Measurements from ENCODE around the gene FTCD. TPM values are rescaled to one million over a fixed set of nuclear protein-coding genes. Genes with fewer than 3 reads are reported as not detected.

The FTCD gene
- total RNA-seq, 1 experiment from 2014 or later = 6.7 TPM

GRCh38 chr21:46137908-46138307, 17.5 kb downstream of the FTCD start:
- Histone ChIP-seq H3K4ac (ENCODE audit: low read depth, low read length) (no peak overlapping the region), H2BK20ac (ENCODE audit: low read depth, low read length, poor library complexity, severe bottlenecking) (no peak overlapping the region), H4K8ac (replicated peaks; ENCODE audit: insufficient read length, low read depth, low read length) (no peak overlapping the region), H2AK5ac (ENCODE audit: insufficient read length, low read length) (no peak overlapping the region), H4K91ac (ENCODE audit: insufficient read length, low read depth, low read length) (no peak overlapping the region), H4K20me1 (ENCODE audit: control insufficient read depth, insufficient read depth, insufficient read length) (no peaks in the 10 kb centered on the region), H3K27me3 (ENCODE audit: insufficient read depth, low read length) (no peaks in the 10 kb centered on the region; the same call in 1 of the 2 replicates), H3K18ac (ENCODE audit: insufficient read length, low read depth, low read length) (no peak overlapping the region), H3T11ph (ENCODE audit: low read length) (no peak overlapping the region), H3K9ac (ENCODE audit: extremely low read depth, insufficient read length, low read length) (no peak overlapping the region), H3K56ac (ENCODE audit: insufficient read length, low read depth, low read length) (no peak overlapping the region), H3K79me2 (ENCODE audit: insufficient read depth, low read length) (no peaks in the 10 kb centered on the region), H3K9me3 (ENCODE audit: control insufficient read depth, low read depth, low read length) (no peaks in the 10 kb centered on the region), H3K79me1 (ENCODE audit: insufficient read depth, low read depth, low read length, poor library complexity, severe bottlenecking) (no peaks in the 10 kb centered on the region), H2BK120ac (ENCODE audit: low read depth, low read length, poor library complexity, severe bottlenecking) (no peak overlapping the region), H2BK15ac (ENCODE audit: low read depth, low read length) (no peak overlapping the region), H3K23me2 (ENCODE audit: insufficient read length, low read depth, low read length, poor library complexity, severe bottlenecking) (no peaks in the 10 kb centered on the region), H2AFZ (ENCODE audit: low read length) (no peak overlapping the region), H3K4me2 (ENCODE audit: insufficient read depth, insufficient read length, low read length) (no peak overlapping the region), H3K14ac (ENCODE audit: insufficient read depth, low read length) (no peak overlapping the region), H3K4me1 (ENCODE audit: insufficient read depth, low read length) (no peaks in the 10 kb centered on the region), H2BK12ac (ENCODE audit: insufficient read length, low read depth, low read length) (no peak overlapping the region), H3K23ac (ENCODE audit: insufficient read length, low read depth, low read length) (no peak overlapping the region), H2BK5ac (ENCODE audit: insufficient read length, low read length) (no peak overlapping the region), H3K27ac (ENCODE audit: insufficient read length, low read depth, low read length) (no peak overlapping the region), H4K5ac (ENCODE audit: insufficient read length, low read depth, low read length) (no peak overlapping the region)
- WGBS (ENCODE audit: extremely low coverage, insufficient read length, low lambda C conversion rate) = no CpG with 5 or more reads among the region's 7 CpGs
- TF ChIP-seq CTCF (conservative IDR thresholded peaks at IDR 0.05) = no peak
- DNase-seq = no peak
- Mint-ChIP-seq H3K36me3 (ENCODE audit: insufficient read depth in 1 of 3, low read depth in 3 of 3) (peaks cover 6 to 7% (median 7%) of the 10 kb centered on the region in 3 experiments; a peak in 5 of 7 replicates), H3K9me3 (no peaks in the 10 kb centered on the region), H3K4me3 (no peak overlapping the region), H3K27me3 (ENCODE audit: low read depth) (peaks cover 35% of the 10 kb centered on the region), H3K27ac (peak overlapping the region in 1 of 3 experiments; percentile 34; a peak in 2 of 7 replicates), H3K4me1 (peaks cover 21 to 27% of the 10 kb centered on the region in 2 experiments)
